Erythroblast (primary cell): ENCODE data around the gene WDR3.

Experiments used
- GATA1 ChIP-seq: IDR thresholded peaks from 2 replicates; pipeline ENCODE4 v1.6.1; 2011; ENCODE audit warnings: low read depth, mild to moderate bottlenecking, control low read depth, low read length, moderate library complexity
- POLR2A ChIP-seq: IDR thresholded peaks from 2 replicates; pipeline ENCODE4 v1.6.1; 2011; ENCODE audit warnings: mild to moderate bottlenecking, low read length

GRCh38 chr1:117942293-117942692, 12.8 kb downstream of the WDR3 start:
- TF ChIP-seq POLR2A (no peak), GATA1 (no peak)
